Measurements from ENCODE around the gene RRAS2. TPM values are rescaled to one million over a fixed set of nuclear protein-coding genes. Genes with fewer than 3 reads are reported as not detected.

The RRAS2 gene
- total and polyA plus RNA-seq, 3 donors from 2014 or later, result 37.3 to 62.6 (median 57.4) TPM

DNA sequence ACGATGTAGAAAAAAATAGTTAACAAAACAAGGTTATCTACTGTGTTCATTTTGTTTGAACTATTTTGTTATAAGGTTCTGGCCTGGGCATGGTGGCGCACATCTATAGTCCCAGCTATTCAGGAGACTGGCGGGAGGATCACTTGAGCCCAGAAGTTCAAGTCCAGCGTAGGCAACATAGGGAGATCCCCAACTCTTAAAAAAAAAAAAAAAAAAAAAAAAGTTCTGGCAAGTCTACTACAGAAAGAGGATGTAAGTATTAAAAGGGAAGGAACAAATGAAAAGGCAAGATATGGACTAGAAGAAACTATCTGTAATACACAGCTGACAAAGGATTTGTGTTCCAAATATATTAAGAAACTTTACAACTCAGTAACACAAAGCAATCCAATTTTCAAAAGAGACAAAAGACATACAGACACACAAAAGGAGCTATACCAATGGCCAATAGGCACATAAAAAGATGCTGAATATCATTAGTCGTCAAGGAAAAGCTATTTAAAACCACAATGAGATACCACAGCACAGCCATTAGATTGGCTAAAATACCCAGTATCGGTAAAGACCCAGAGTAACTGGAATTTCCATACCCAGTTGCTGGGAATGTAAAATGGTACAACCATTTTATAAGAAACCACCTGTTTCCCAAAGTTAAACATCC lies 27.4 kb downstream of the RRAS2 start:
- WGBS, 2 donors, result 78 to 80% methylated on average over 6 of the region's 6 CpGs
- Histone ChIP-seq H3K36me3 (ENCODE audit: low read depth, missing control alignments) (no peaks in the 10 kb centered on the region), H3K27me3 (no peaks in the 10 kb centered on the region), H3K4me1 (no peaks in the 10 kb centered on the region), H3K4me3 (no peak overlapping the region), H3K27ac (no peak overlapping the region), H3K9me3 (no peaks in the 10 kb centered on the region)
- intact Hi-C loops (cut with DNase I; ENCODE audit: low total_unique reads), result no loop called here
- TF ChIP-seq, protein P1, sequence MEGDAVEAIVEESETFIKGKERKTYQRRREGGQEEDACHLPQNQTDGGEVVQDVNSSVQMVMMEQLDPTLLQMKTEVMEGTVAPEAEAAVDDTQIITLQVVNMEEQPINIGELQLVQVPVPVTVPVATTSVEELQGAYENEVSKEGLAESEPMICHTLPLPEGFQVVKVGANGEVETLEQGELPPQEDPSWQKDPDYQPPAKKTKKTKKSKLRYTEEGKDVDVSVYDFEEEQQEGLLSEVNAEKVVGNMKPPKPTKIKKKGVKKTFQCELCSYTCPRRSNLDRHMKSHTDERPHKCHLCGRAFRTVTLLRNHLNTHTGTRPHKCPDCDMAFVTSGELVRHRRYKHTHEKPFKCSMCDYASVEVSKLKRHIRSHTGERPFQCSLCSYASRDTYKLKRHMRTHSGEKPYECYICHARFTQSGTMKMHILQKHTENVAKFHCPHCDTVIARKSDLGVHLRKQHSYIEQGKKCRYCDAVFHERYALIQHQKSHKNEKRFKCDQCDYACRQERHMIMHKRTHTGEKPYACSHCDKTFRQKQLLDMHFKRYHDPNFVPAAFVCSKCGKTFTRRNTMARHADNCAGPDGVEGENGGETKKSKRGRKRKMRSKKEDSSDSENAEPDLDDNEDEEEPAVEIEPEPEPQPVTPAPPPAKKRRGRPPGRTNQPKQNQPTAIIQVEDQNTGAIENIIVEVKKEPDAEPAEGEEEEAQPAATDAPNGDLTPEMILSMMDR (IDR thresholded peaks at IDR 0.05), result no peak
- TF ChIP-seq POLR2A (IDR thresholded peaks at IDR 0.05), result no peak
- no peak for DNase-seq

DNA sequence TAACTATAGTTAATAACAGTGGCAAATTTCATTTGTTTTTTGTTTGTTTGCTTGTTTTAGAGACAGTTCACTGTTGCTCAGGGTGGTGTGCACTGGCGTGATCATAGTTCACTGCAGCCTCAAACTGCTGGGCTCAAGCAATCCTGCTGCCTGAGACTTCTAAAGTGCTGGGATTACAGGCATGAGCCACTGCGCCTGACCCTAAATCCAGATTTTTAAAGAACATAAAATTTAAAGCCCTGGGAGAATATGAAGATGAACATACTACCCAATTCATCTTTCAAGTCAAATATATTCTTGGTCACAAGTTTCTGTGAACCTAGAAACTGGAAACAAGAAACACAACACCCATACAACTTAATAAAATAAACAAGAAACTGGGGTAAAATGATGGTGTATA lies 28.1 kb downstream of the RRAS2 start:
- no peaks in the 10 kb centered on the region for H3K4me1 ChIP-seq
- TF ChIP-seq POLR2A (IDR thresholded peaks at IDR 0.05), result no peak
- TF ChIP-seq, protein P1 (IDR thresholded peaks at IDR 0.05), result no peak
- no peaks in the 10 kb centered on the region for H3K9me3 ChIP-seq
- no peak overlapping the region for H3K4me3 ChIP-seq
- no peak for DNase-seq
- H3K27me3 ChIP-seq, result no peaks in the 10 kb centered on the region
- WGBS, 2 donors, result 83 to 96% methylated on average over 2 of the region's 2 CpGs
- H3K36me3 ChIP-seq (ENCODE audit: low read depth, missing control alignments), result no peaks in the 10 kb centered on the region
- no peak overlapping the region for H3K27ac ChIP-seq
- intact Hi-C loops (cut with DNase I; ENCODE audit: low total_unique reads), result no loop called here

DNA sequence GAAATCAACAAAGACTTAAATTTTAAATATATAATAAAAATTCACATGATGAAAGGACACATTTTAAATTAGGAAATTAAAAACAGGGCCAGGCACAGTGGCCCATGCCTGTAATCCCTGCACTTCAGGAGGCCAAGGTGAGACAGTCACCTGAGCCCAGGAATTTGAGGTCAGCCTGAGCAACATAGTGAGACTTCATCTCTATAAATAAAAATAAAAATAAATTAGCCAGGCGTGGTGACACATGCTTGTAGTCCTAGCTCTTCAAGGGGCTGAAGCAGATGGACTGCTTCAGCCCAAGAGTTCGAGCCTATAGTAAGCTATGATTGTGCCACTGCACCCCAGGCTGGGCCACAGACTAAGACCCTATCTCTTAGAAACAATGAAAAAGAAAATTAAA lies 29.3 kb downstream of the RRAS2 start:
- 95 to 97% methylated on average over 2 of the region's 2 CpGs for WGBS, 2 donors
- H3K4me3 ChIP-seq, result no peak overlapping the region
- H3K36me3 ChIP-seq (ENCODE audit: low read depth, missing control alignments), result no peaks in the 10 kb centered on the region
- H3K27ac ChIP-seq, result no peak overlapping the region
- TF ChIP-seq POLR2A (IDR thresholded peaks at IDR 0.05), result no peak
- TF ChIP-seq, protein P1 (IDR thresholded peaks at IDR 0.05), result no peak
- H3K9me3 ChIP-seq, result no peaks in the 10 kb centered on the region
- no peak for DNase-seq
- intact Hi-C loops (cut with DNase I; ENCODE audit: low total_unique reads), result no loop called here
- H3K27me3 ChIP-seq, result no peaks in the 10 kb centered on the region
- H3K4me1 ChIP-seq, result no peaks in the 10 kb centered on the region

DNA sequence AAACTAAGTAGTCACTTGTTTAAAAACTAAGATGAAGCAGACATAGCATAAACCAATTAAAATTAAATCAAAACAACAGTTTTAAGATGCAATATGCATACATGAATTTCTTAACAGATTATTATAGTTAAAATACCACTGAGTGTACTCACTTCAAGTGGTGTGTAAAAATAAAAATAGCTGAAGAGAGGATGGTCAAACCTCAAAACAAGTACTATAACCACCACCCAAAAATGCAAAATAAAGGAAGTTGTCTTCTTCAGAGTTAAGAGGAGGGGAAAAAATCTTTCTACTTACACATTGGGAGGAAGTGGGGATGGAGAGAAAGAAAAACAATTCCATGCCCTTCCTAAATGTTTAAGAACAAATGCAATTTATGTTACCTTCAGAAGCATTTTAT lies 31.9 kb downstream of the RRAS2 start:
- no peak overlapping the region for H3K27ac ChIP-seq
- no peak overlapping the region for H3K4me3 ChIP-seq
- H3K9me3 ChIP-seq, result no peaks in the 10 kb centered on the region
- H3K27me3 ChIP-seq, result no peaks in the 10 kb centered on the region
- intact Hi-C loops (cut with DNase I; ENCODE audit: low total_unique reads), result no loop called here
- no peak for TF ChIP-seq POLR2A (IDR thresholded peaks at IDR 0.05)
- TF ChIP-seq, protein P1 (IDR thresholded peaks at IDR 0.05), result no peak
- no peaks in the 10 kb centered on the region for H3K4me1 ChIP-seq
- DNase-seq, result no peak
- no peaks in the 10 kb centered on the region for H3K36me3 ChIP-seq (ENCODE audit: low read depth, missing control alignments)

DNA sequence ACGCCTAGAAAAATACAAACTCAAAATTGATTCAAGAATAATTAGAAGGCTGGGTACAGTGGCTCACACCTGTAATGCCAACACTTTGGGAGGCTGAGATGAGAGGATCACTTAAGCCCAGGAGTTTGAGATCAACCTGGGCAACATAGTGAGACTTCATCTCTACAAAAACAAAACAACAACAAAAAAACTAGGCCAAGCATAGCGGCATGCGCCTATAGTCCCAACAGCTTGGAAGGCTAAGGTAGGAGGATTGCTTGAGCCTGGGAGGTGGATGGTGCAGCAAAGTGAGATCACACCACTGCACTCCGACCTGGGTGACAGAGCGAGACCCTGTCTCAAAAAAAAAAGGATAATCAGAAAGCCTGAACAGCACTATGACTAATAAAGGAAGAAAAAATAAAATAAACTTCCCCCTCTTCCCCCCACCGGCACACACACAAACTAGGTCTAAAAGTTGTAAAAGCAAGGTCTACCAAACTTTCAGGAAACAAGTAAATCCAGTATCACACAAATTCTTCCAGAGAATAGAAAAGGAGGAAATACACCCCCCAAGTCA lies 35.8 kb downstream of the RRAS2 start:
- no peaks in the 10 kb centered on the region for H3K27me3 ChIP-seq
- H3K9me3 ChIP-seq, result no peaks in the 10 kb centered on the region
- no peaks in the 10 kb centered on the region for H3K4me1 ChIP-seq
- no peak for DNase-seq
- 94% methylated on average over 6 of the region's 6 CpGs for WGBS, 2 donors
- intact Hi-C loops (cut with DNase I; ENCODE audit: low total_unique reads), result no loop called here
- TF ChIP-seq POLR2A (IDR thresholded peaks at IDR 0.05), result no peak
- TF ChIP-seq, protein P1 (IDR thresholded peaks at IDR 0.05), result no peak
- no peak overlapping the region for H3K27ac ChIP-seq
- H3K36me3 ChIP-seq (ENCODE audit: low read depth, missing control alignments), result no peaks in the 10 kb centered on the region
- no peak overlapping the region for H3K4me3 ChIP-seq
